GM19023 (cell line): ENCODE results near the gene CRYBB3.
"Not testable (repeated sequence)": the region's sequence is repeated elsewhere in the genome, so short reads cannot be mapped to it uniquely, and the experiment has no call there.

Source experiments
- ATAC-seq: cut with Tn5 transposase; IDR thresholded peaks from one replicate; pipeline ENCODE4 v1.9.1; 2021; ENCODE audit warnings: mild to moderate bottlenecking, moderate library complexity; ENCODE audit not compliant: unreplicated experiment

Gene CRYBB3

GRCh38 chr22:25204547-25204946 lies 4.9 kb downstream of the CRYBB3 start:
- not testable (repeated sequence) for ATAC-seq

DNA sequence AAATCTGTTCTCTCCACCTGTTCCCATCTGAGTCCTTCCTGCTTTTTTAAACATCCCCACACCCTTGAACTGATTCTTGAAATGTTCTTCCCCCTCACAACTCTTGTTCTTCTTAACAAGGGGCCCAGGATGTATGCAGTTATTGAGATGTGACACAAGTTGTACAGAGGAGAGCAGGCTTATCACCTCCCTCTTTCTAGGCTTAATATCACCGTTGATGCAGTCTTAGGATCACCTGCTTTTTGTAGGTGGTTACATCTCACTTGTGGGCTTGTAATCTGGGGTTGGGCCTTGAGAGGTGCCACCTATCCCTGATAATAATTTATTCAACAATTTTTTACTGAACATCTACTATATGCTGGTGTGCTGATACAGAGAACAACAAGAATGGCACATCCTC lies 6.2 kb downstream of the CRYBB3 start:
- no peak for ATAC-seq

GRCh38 chr22:25206998-25207397 lies 7.3 kb downstream of the CRYBB3 start:
- ATAC-seq: no peak

DNA sequence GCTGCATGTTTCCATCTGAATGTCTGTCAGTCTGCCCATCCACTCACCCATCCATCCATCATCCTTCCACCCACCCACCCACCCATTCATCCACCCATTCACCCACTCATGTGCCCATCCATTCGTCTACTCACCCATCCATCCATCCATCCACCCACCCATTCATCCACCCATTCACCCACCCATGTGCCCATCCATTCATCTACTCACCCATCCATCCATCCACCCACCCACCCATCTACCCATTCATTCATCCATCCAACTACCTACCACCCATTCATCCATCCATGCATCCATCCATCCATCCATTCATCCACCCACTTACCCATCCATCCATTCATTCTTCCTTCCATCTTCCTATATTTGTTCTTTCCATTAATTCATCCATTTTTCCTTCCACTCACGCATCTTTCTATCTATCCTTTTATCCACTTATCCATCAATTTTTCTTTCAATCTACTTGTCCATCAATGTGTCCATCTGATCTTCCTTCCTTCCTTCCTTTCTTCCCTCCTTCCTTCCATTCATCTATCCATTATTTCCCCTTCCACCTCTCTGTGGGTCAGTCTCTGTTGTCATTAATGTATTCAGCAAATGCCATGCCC lies 8.0 kb downstream of the CRYBB3 start:
- ATAC-seq: no peak

GRCh38 chr22:25208328-25208727 lies 8.7 kb downstream of the CRYBB3 start:
- ATAC-seq: no peak

DNA sequence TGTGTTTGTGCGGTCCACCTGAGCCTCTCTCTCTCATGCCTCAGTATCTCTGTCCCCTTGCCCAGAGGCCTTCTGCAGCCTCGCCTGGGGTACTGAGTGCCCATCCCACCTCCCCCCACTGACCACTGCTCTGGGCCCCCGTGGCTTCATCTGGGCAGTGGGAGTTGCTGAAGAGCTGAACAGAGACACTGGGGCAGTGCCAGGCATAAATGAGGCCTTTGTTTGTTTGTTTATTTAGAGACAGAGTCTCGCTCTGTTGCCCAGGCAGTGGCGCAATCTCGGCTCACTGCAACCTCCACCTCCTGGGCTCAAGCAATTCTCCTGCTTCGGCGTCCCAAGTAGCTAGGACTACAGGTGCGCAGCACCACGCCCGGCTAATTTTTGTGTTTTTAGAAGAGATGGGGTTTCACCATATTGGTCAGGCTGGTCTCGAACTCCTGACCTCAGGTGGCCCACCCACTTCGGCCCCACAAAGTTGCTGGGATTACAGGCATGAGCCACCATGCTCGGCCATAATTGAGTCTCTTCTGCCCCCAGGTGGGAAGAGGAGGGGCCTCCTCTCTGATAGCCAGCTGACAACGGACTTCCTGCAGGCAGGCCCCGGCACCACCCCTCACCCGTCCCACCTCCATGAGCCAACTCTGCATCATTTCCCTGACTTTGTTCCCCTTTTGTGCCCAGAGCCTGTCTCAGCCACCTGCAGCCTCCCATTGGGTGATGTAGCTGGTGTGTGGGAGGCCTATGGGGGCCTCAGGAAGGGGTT lies 9.3 kb downstream of the CRYBB3 start:
- ATAC-seq: no peak

DNA sequence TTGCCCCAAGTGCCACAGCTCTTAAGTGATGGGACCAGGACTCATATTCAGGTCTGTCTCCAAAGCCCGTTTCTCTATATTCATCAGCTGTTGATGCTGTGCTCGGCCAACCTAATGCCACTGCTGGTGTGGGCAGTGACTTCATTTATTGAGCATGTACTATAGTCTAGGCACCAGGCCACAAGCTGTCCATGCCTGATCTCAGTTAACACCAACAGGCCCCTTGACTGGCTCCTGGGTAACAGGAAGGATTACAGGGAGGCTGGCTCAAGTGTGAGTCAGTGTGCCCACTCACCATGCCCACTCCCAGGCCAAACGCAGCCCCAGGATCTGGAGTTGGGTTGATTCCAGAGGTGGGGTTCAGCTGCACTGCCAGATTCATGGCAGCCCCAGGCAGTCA lies 11.1 kb downstream of the CRYBB3 start:
- ATAC-seq: no peak

DNA sequence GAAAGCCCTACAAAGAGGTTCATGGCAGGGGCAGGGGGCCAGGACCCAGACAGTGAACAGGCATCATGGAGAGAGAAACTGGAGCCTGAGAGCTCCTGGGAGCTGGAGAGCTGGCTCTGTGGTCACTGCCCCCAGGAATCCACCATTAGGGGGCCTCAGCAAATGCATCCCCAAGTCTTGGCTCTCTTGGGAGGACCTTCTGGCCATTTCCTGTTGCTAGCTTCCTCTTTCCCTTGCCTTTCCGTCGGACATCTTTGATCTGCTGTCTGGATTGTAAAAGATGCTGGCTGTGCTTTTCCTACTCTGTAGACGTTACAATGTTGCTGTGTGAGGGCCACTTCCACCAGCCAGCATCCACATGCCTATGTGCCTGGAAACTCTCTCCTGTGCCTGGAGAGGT lies 12.7 kb downstream of the CRYBB3 start:
- ATAC-seq: no peak

DNA sequence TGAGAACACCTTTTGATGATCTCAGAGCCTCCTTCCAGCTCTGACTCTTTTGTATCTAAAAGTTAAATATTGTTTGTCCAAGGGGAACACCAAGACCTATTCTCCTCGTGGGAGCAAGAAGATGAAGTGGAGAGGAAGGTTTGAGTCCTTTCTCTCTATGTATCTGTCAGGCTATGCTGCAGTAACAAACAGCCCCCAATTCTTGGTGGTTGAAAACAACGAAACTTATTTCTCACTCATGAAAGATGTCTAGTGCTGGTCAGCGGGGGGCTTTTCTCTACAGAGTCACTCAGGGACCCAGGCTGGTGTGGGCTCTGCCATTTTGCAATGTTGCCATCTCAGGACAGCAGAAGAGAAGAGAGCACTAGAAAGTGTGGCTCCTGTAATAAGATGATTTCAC lies 13.6 kb downstream of the CRYBB3 start:
- no peak for ATAC-seq

DNA sequence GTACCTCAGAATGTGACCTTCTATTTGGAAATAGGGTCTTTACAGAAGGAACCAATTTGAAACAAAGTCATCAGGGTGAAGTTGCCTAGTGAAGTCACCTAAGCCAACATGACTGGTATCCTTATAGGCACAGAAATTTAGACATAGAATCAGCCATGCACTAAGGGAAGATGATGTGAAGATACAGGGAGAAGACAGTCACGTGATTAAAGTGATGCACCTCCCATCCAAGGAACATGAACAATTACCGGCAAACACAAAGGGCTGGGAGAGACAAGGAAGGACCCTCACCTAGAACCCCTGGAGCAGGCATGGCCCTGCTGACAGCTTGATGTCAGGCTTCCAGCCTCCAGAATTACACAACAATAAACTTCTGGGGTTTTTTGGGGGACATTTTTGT lies 16.6 kb downstream of the CRYBB3 start:
- no peak for ATAC-seq

GRCh38 chr22:25219211-25219689 lies 19.6 kb downstream of the CRYBB3 start, which contains the start of gene CRYBB2:
Gene CRYBB2 (plus strand): TSS chr22:25219639. CDS start chr22:25221430, 1,791 bp downstream.
- no peak for ATAC-seq

GRCh38 chr22:25219948-25220442 lies 20.3 kb downstream of the CRYBB3 start:
- no peak for ATAC-seq

- no peak for ATAC-seq
Observed at GRCh38 chr22:25221790-25222189, 22.1 kb downstream of the CRYBB3 start.

DNA sequence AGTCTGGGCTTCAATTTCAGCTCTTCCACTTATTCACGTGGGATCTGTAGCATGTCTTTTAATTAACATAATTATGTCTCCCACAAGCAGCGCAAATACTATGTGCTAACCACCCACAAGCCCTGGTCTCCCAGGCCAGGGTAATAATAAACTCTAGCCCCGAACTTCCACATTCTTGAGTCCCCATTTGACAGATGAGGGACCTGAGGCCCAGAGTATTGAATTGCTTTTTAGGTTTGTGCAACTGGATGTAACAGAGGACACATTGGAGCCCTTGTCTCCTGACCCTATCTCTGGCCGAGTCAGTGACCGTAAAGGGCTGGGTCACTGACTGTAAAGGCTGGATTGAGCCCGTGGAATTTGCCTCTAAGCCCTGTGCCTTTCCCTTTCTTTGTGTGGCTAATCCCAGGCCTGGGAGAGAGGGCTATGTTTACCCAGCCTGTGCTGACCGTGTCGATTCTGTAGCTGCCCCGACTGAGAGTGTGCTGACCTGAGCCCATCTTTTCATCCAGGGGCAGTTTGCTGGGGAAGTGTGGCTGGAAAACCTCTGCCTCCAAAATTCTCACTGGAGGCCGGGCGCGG lies 23.7 kb downstream of the CRYBB3 start:
- ATAC-seq: no peak

DNA sequence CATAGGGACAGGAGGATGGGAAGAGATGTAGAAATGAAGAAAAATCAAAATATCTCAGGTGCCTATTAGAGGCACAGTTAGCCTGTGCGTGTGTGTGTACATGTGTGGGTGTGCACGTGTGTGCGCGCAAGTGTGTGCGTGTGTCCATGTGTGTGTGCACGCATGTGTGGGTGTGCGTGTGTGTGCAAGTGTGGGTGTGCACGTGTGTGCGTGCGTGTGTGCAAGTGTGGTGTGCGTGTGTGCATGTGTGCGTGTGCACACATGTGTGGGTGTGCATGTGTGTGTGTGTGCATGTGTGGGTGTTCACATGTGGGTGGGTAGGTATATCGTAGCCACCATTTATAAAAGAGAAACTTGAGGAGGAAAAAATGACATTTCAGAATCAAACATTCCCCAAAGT lies 29.2 kb downstream of the CRYBB3 start:
- ATAC-seq: no peak

DNA sequence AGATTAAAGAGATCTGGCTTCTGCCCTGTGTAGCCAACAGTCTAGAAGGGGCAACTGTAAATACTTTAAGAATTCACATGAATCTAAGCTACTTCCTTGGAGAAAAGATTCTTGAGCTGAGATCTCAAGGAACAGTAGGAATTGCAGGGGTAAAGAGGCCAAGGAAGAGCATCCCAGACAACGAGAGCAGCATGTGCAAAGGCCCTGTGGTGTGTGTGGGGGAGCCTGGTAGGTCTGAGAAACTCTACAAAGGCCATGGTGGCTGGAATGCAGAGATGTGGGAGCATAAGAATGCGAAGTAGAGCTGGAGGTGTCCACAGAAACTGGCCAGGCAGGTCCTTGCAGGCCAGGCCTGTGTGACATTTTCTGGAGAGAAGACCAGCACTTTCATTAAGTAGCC lies 31.1 kb downstream of the CRYBB3 start:
- not testable (repeated sequence) for ATAC-seq

GRCh38 chr22:25232301-25232700 lies 32.6 kb downstream of the CRYBB3 start:
- ATAC-seq: no peak

DNA sequence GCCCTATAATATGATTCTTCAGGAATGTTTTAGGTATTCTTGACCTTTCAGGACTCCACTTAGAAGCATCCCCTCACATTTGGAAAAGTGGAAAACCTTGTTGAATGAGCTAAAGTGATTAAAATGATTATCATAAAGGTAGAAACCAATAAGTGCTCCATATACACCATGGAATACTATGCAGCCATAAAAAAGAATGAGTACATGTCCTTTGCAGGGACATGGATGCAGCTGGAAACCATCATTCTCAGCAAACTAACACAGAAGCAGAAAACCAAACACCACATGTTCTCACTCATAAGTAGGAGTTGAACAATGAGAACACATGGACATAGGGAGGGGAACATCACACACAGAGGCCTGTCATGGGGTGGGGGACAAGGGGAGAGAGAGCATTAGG lies 34.0 kb downstream of the CRYBB3 start:
- not testable (repeated sequence) for ATAC-seq

- no peak for ATAC-seq
Observed at GRCh38 chr22:25235547-25236290, 36.1 kb downstream of the CRYBB3 start.

GRCh38 chr22:25236417-25236816 lies 36.8 kb downstream of the CRYBB3 start:
- ATAC-seq: no peak

DNA sequence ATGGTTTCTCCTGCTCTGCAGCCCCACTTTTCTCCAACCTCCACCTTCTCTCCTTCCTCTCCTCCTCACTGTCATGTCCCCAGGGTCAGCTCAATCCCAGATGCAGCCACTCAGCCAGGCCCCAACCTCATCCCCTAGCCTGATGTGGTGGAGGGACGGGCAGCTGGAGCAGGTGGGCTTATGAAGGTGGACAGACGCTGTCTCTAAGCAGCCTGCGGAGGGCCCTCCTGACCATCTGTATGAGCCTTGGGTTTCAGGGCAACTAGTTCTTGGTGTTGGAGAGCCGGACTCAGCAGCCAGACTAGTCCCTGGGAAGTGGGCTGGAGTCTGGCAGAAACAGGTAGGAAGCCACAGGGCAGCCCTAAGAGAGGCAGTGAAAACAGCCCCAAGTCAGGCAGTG lies 37.8 kb downstream of the CRYBB3 start:
- ATAC-seq: no peak
